GM06990 (cell line): ENCODE data around the gene DNM1L.

ENCODE experiments used
- DNase-seq: peaks from one replicate; pipeline ENCODE4 v3.0.0-alpha.2; 2011; ENCODE audit not compliant: insufficient read length; ENCODE audit errors: extremely low read depth
- H3K27me3 ChIP-seq: replicated peaks from 2 replicates; pipeline ENCODE4 v1.6.0; 2011; ENCODE audit warnings: low read length; ENCODE audit not compliant: control insufficient read depth, insufficient read depth
- H3K36me3 ChIP-seq: 2 replicates; pipeline ENCODE4 v1.5.1; 2011; ENCODE audit warnings: low read length; ENCODE audit not compliant: control insufficient read depth, insufficient read depth
- H3K4me3 ChIP-seq: replicated peaks from 2 replicates; pipeline ENCODE4 v1.5.1; 2011; ENCODE audit warnings: low read depth, mild to moderate bottlenecking, control low read depth, low read length
- CTCF ChIP-seq: IDR thresholded peaks from 2 replicates; pipeline ENCODE4 v1.5.1; 2011; ENCODE audit warnings: low read length, control low read depth, mild to moderate bottlenecking, inconsistent platforms; ENCODE audit not compliant: insufficient read depth, poor library complexity, severe bottlenecking

DNM1L gene

GRCh38 chr12:32726286-32726685, 47.2 kb downstream of the DNM1L start:
- H3K27me3 ChIP-seq, result no peaks in the 10 kb centered on the region
- DNase-seq, result no peak
- no peak overlapping the region for H3K4me3 ChIP-seq
- H3K36me3 ChIP-seq, result peaks cover 4% of the 10 kb centered on the region
- TF ChIP-seq CTCF, result no peak

DNA sequence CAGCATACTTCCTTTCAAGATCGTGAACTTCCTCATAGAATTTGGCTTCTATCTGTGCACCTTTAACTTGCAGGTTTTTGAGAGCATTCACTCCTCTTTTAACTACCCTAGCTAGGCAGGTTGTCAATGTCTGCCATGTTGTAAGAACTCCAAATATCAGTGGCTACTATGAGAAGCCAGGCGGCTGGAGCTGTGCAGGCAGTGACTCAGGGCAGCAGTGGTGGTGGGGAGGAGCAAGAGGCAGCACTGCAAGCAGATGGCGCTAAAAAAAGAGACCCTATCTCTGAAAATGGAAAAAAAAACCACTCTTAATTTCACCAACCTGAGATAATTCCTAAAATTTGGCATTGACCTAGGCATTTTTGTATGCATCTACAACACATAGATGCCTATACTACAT, 48.1 kb downstream of the DNM1L start:
- Histone ChIP-seq H3K4me3 (no peak overlapping the region), H3K27me3 (no peaks in the 10 kb centered on the region), H3K36me3 (peaks cover 4% of the 10 kb centered on the region)
- no peak for TF ChIP-seq CTCF
- DNase-seq, result no peak

DNA sequence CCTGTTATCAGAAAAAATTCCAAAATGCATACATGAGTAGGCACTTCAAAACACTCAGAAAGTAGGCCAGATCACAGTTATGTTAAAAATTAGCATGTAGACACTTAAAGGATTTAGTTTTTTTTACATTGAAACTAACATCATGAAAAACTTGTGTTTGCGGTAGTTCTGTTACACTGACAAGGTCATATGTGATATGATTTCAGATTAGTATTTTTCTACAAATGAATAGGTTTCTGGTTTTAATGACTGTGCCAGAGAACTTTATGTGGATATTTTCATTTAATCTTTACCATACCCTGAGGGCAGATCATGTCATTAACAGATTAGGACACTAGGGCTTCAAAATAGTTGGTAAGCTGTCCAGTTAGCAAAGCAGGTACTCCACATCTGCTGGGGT, 55.9 kb downstream of the DNM1L start:
- DNase-seq, result no peak
- TF ChIP-seq CTCF, result no peak
- peaks cover 2% of the 10 kb centered on the region for H3K36me3 ChIP-seq

DNA sequence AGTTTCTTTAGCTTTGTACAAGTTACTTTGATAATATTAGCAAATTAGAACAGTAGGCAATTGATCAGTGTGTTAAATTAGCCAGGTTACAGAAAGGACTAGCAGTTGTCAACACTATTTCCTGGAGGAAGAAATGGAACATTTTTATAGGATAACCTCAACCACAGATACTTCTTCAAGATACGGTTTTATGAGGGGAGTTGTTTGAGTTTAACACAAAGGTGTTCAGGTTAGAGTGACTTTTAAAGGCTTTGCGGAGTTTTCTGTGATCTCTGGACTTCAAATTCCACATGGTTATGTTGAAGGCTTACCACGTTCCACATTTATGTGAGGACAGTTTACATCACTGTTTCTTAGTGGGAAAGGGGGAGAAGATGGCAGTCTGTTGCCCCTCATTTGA, 57.3 kb downstream of the DNM1L start:
- H3K36me3 ChIP-seq, result peaks cover 3% of the 10 kb centered on the region
- TF ChIP-seq CTCF, result no peak

More for the DNA sequence above, 55.9 kb downstream of the DNM1L start:
- Histone ChIP-seq H3K27me3 (no peaks in the 10 kb centered on the region), H3K4me3 (no peak overlapping the region)

DNA sequence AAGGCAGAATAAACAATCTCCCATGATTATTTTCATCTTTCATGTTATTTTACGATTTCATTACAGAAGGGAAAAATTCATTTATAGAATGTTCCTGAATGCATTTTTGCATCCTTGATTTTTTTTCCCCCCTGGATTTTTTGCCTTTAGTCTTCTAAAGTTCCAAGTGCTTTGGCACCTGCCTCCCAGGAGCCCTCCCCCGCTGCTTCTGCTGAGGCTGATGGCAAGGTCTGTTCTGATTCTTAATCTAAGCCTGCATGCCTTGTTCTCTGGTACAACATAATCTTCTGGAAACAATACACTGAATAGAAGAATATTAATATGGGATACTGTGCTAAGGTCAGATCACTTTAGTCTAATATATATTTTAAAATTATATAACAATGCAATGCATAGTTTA, 58.6 kb downstream of the DNM1L start:
- H3K4me3 ChIP-seq, result no peak overlapping the region
- no peaks in the 10 kb centered on the region for H3K27me3 ChIP-seq
- TF ChIP-seq CTCF, result no peak
- peaks cover 2% of the 10 kb centered on the region for H3K36me3 ChIP-seq
- no peak for DNase-seq

More for the DNA sequence above, 57.3 kb downstream of the DNM1L start:
- no peaks in the 10 kb centered on the region for H3K27me3 ChIP-seq
- H3K4me3 ChIP-seq, result no peak overlapping the region
- DNase-seq, result no peak

DNA sequence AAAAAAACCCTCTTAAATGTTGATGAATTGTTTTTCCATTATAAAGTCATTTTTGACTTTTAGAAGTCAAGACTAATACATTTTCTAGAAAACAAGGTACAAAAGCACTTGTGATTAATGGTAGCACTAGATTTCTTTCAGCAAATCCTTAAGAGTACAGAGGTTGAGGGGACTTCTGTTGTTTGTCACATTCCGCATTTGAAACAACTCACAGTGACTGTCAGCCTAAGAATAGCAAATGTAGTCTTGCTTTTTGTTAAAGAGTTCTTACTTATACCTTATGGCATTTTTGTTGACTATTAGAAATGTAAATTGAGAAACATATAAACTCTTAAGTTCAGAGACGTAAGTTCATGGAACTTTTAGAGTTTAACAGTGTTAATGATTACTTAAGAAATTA, 60.2 kb downstream of the DNM1L start:
- Histone ChIP-seq H3K27me3 (no peaks in the 10 kb centered on the region), H3K36me3 (peaks cover 2% of the 10 kb centered on the region), H3K4me3 (no peak overlapping the region)
- no peak for DNase-seq
- no peak for TF ChIP-seq CTCF
